ENCODE measurements around the gene STIMATE.

The STIMATE gene

GRCh38 chr3:52796411-52796810, 100.9 kb downstream of the STIMATE start:
- in situ Hi-C loops (cut with HindIII; ENCODE audit: low sequenced_read_pairs) = no loop called here
- no peak for TF ChIP-seq CTCF (IDR thresholded peaks at IDR 0.05; ENCODE audit: low read depth, low read length)
- no peak for DNase-seq (ENCODE audit: low read depth, low spot score)
- no peak overlapping the region for H3K4me3 ChIP-seq (ENCODE audit: low read depth, low read length)

GRCh38 chr3:52795298-52795900, 101.9 kb downstream of the STIMATE start:
- no peak for DNase-seq (ENCODE audit: low read depth, low spot score)

GRCh38 chr3:52794612-52795099, 102.7 kb downstream of the STIMATE start, which contains the start of gene ITIH3:
Gene ITIH3 (plus strand): TSS chr3:52794796. CDS start chr3:52794804, 8 bp downstream.
- in situ Hi-C loops (cut with HindIII; ENCODE audit: low sequenced_read_pairs) = no loop called here
- no peak for TF ChIP-seq CTCF (IDR thresholded peaks at IDR 0.05; ENCODE audit: low read depth, low read length)
- no peak for DNase-seq (ENCODE audit: low read depth, low spot score)
- no peak within 1 kb of the TSS for H3K4me3 ChIP-seq (ENCODE audit: low read depth, low read length)

More at GRCh38 chr3:52795298-52795900, 101.9 kb downstream of the STIMATE start:
- TF ChIP-seq CTCF (IDR thresholded peaks at IDR 0.05; ENCODE audit: low read depth, low read length) = no peak
- H3K4me3 ChIP-seq (ENCODE audit: low read depth, low read length) = no peak overlapping the region
- in situ Hi-C loops (cut with HindIII; ENCODE audit: low sequenced_read_pairs) = no loop called here

- DNase-seq (ENCODE audit: low read depth, low spot score) = no peak
- in situ Hi-C loops (cut with HindIII; ENCODE audit: low sequenced_read_pairs) = no loop called here
- TF ChIP-seq CTCF (IDR thresholded peaks at IDR 0.05; ENCODE audit: low read depth, low read length) = no peak
Observed at GRCh38 chr3:52793702-52794611, 103.4 kb downstream of the STIMATE start.

GRCh38 chr3:52792961-52793695, 104.2 kb downstream of the STIMATE start:
- in situ Hi-C loops (cut with HindIII; ENCODE audit: low sequenced_read_pairs) = no loop called here
- H3K4me3 ChIP-seq (ENCODE audit: low read depth, low read length) = no peak overlapping the region
- no peak for TF ChIP-seq CTCF (IDR thresholded peaks at IDR 0.05; ENCODE audit: low read depth, low read length)
- no peak for DNase-seq (ENCODE audit: low read depth, low spot score)

More at GRCh38 chr3:52793702-52794611, 103.4 kb downstream of the STIMATE start:
- no peak overlapping the region for H3K4me3 ChIP-seq (ENCODE audit: low read depth, low read length)

- TF ChIP-seq CTCF (IDR thresholded peaks at IDR 0.05; ENCODE audit: low read depth, low read length) = peak; percentile 29
- in situ Hi-C loops (cut with HindIII; ENCODE audit: low sequenced_read_pairs) = no loop called here
- H3K4me3 ChIP-seq (ENCODE audit: low read depth, low read length) = no peak overlapping the region
- DNase-seq (ENCODE audit: low read depth, low spot score) = no peak
Observed at GRCh38 chr3:52792413-52792812, 104.9 kb downstream of the STIMATE start.
